DMS53 (cell line): ENCODE results near the gene ANO2.
"Not testable (repeated sequence)": the region's sequence is repeated elsewhere in the genome, so short reads cannot be mapped to it uniquely, and the experiment has no call there.

Experiments used
- DNase-seq: peaks from one replicate; lab custom pipeline; 2025; lab: John Stamatoyannopoulos, UW

The ANO2 gene

GRCh38 chr12:5548152-5548943 is 396.7 kb downstream of the ANO2 start:
- peak; percentile 72 for DNase-seq

- no peak for DNase-seq
These were observed 398.4 kb downstream of the ANO2 start for GRCh38 chr12:5546616-5547015.

- DNase-seq, result no peak
These were observed 407.3 kb downstream of the ANO2 start for GRCh38 chr12:5537771-5538170.

GRCh38 chr12:5537026-5537615 is 407.9 kb downstream of the ANO2 start:
- DNase-seq, result not testable (repeated sequence)

- no peak for DNase-seq
These were observed 409.5 kb downstream of the ANO2 start for GRCh38 chr12:5535541-5535940.

GRCh38 chr12:5534426-5535199 is 410.4 kb downstream of the ANO2 start:
- DNase-seq, result no peak

- DNase-seq, result no peak
These were observed 411.7 kb downstream of the ANO2 start for GRCh38 chr12:5533368-5533767.

- DNase-seq, result no peak
These were observed 419.2 kb downstream of the ANO2 start for GRCh38 chr12:5525783-5526367.

GRCh38 chr12:5524769-5525436 is 420.2 kb downstream of the ANO2 start:
- DNase-seq, result no peak

- no peak for DNase-seq
These were observed 420.8 kb downstream of the ANO2 start for GRCh38 chr12:5524116-5524768.

GRCh38 chr12:5523396-5524115 is 421.5 kb downstream of the ANO2 start:
- DNase-seq, result no peak

GRCh38 chr12:5522432-5523335 is 422.4 kb downstream of the ANO2 start:
- no peak for DNase-seq

GRCh38 chr12:5521456-5522325 is 423.4 kb downstream of the ANO2 start:
- no peak for DNase-seq

- no peak for DNase-seq
These were observed 424.2 kb downstream of the ANO2 start for GRCh38 chr12:5520831-5521230.

- DNase-seq, result no peak
These were observed 425.0 kb downstream of the ANO2 start for GRCh38 chr12:5520037-5520436.

GRCh38 chr12:5518584-5519365 is 426.3 kb downstream of the ANO2 start:
- no peak for DNase-seq

GRCh38 chr12:5516371-5517241 is 428.5 kb downstream of the ANO2 start:
- no peak for DNase-seq
